Jurkat, Clone E6-1 (cell line): ENCODE results near the gene MCAM.
A peak's percentile ranks its signal among the peaks of the same experiment; 100 is the strongest.

Source experiments
- DNase-seq: peaks from one replicate; pipeline ENCODE4 v3.0.0-alpha.2; 2011; ENCODE audit warnings: low read depth, low spot score
- H3K4me3 ChIP-seq: 2 replicates; pipeline ENCODE4 v1.5.1; 2011; ENCODE audit warnings: mild to moderate bottlenecking, low read length, control low read depth, moderate library complexity

Gene MCAM

GRCh38 chr11:119288219-119288618 lies 28.7 kb downstream of the MCAM start:
- H3K4me3 ChIP-seq = no peak overlapping the region
- DNase-seq = no peak

- no peak overlapping the region for H3K4me3 ChIP-seq
- no peak for DNase-seq
Measured at GRCh38 chr11:119285431-119285830, 31.5 kb downstream of the MCAM start.

- peak; percentile 68 for DNase-seq
- H3K4me3 ChIP-seq = no peak overlapping the region
Measured at GRCh38 chr11:119284344-119285157, 32.4 kb downstream of the MCAM start.

GRCh38 chr11:119282495-119282894 lies 34.4 kb downstream of the MCAM start:
- peak; percentile 41 for DNase-seq

GRCh38 chr11:119277660-119278059 lies 39.3 kb downstream of the MCAM start:
- no peak for DNase-seq
- H3K4me3 ChIP-seq = no peak overlapping the region

More at GRCh38 chr11:119282495-119282894, 34.4 kb downstream of the MCAM start:
- no peak overlapping the region for H3K4me3 ChIP-seq

- no peak for DNase-seq
- no peak overlapping the region for H3K4me3 ChIP-seq
Measured at GRCh38 chr11:119273721-119274120, 43.2 kb downstream of the MCAM start.

- no peak for DNase-seq
- no peak overlapping the region for H3K4me3 ChIP-seq
Measured at GRCh38 chr11:119267645-119268044, 49.3 kb downstream of the MCAM start.

GRCh38 chr11:119266517-119267255 lies 50.2 kb downstream of the MCAM start:
- no peak for DNase-seq
- no peak overlapping the region for H3K4me3 ChIP-seq

GRCh38 chr11:119266063-119266462 lies 50.9 kb downstream of the MCAM start:
- H3K4me3 ChIP-seq = no peak overlapping the region
- DNase-seq = no peak

- peak overlapping the region; percentile 5; the same call in 1 of the 2 replicates for H3K4me3 ChIP-seq
- peak; percentile 62 for DNase-seq
Measured at GRCh38 chr11:119263352-119263940, 53.5 kb downstream of the MCAM start.

GRCh38 chr11:119262668-119263351 lies 54.1 kb downstream of the MCAM start:
- DNase-seq = peak; percentile 44
- H3K4me3 ChIP-seq = no peak overlapping the region

- DNase-seq = no peak
- H3K4me3 ChIP-seq = no peak overlapping the region
Measured at GRCh38 chr11:119258983-119259382, 57.9 kb downstream of the MCAM start.
